ENCODE measurements around the gene POLK. TPM values are rescaled to one million over a fixed set of nuclear protein-coding genes. Genes with fewer than 3 reads are reported as not detected.

Gene POLK
- total and polyA plus RNA-seq, 2 donors (not counting 3 experiments of a cell fraction or from before 2014, with no cell fraction given), result 5.1 to 27.3 TPM

DNA sequence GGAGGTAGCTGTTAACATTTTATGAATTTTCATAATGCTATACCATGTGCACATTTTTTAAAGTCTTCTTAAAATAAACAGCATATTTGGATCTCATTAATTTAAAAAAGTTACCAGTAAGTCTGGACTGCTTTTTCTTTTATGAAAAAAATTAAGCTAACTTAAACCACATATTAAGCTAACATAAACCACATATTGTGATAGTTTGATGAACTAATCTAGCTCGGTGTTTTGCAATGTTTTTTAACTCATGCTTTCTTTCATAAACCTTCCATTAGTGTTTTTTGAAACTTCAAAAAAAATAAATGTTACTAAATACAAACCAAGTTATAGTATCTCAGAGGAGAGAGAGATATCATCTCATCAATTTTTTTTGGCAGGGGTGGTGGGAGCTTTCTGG is 26.5 kb downstream of the POLK start:
- ChIA-PET POLR2A (no interaction called here), CTCF (interaction anchor here (1.1 kb wide), 1 partner anchor 20 kb away, joined by 5 read pairs; no protein-coding TSS in a partner anchor)
- Histone ChIP-seq H2AFZ (ENCODE audit: low read depth, low read length) (no peak overlapping the region), H3K4me1 (ENCODE audit: control insufficient read depth, extremely low read depth, insufficient read depth, low read length) (no peaks in the 10 kb centered on the region), H3K4me3 (replicated peaks in 1 of 3; ENCODE audit: insufficient read depth in 1 of 3, low read depth in 1 of 3, low read length in 3 of 3) (no peak overlapping the region), H3K9me1 (replicated peaks; ENCODE audit: control insufficient read depth, extremely low read depth, insufficient read depth, low read length) (no peaks in the 10 kb centered on the region), H3K4me2 (ENCODE audit: insufficient read depth, low read length) (no peak overlapping the region), H3K27ac (ENCODE audit: insufficient read depth, low read depth, low read length) (no peak overlapping the region), H3K36me3 (ENCODE audit: control insufficient read depth in 2 of 2, extremely low read depth in 1 of 2, insufficient read depth in 2 of 2, low read length in 2 of 2) (no peaks in the 10 kb centered on the region), H4K20me1 (replicated peaks; ENCODE audit: control insufficient read depth, extremely low read depth, insufficient read depth, low read length) (no peaks in the 10 kb centered on the region), H3K9ac (replicated peaks; ENCODE audit: extremely low read depth, insufficient read depth, low read length) (no peak overlapping the region), H3K9me3 (replicated peaks; ENCODE audit: control insufficient read depth, insufficient read depth, low read length) (no peaks in the 10 kb centered on the region), H3K27me3 (ENCODE audit: control insufficient read depth in 2 of 2, insufficient read depth in 2 of 2, low read length in 2 of 2) (no peaks in the 10 kb centered on the region), H3K79me2 (ENCODE audit: control insufficient read depth, insufficient read depth, low read length) (peaks cover 41% of the 10 kb centered on the region)
- BruUV-seq (replicated peaks), result no TSS peak
- dilution Hi-C loops (cut with MboI; ENCODE audit: extremely low pct_ligation_motif_present, low sequenced_read_pairs) (no loop called here), intact Hi-C loops (cut with micrococcal nuclease) (no loop called here)
- TF ChIP-seq POLR2A (IDR thresholded peaks at IDR 0.05; ENCODE audit: low read depth, low read length) (no peak), MAX (IDR thresholded peaks at IDR 0.05; ENCODE audit: insufficient read depth, insufficient read length) (no peak), GATA2 (IDR thresholded peaks at IDR 0.05; ENCODE audit: insufficient read depth, insufficient read length, low read depth, low read length) (no peak), MYC (IDR thresholded peaks at IDR 0.05; ENCODE audit: low read depth, low read length) (no peak), POLR2AphosphoS5 (IDR thresholded peaks at IDR 0.05; ENCODE audit: insufficient read depth, low read depth, low read length) (no peak), JUN (IDR thresholded peaks at IDR 0.05; ENCODE audit: borderline replicate concordance, insufficient read depth, insufficient read length, low read depth) (no peak), FOS (IDR thresholded peaks at IDR 0.05; ENCODE audit: borderline replicate concordance, insufficient read depth, low read length) (no peak), EZH2 (IDR thresholded peaks at IDR 0.05; ENCODE audit: borderline replicate concordance, low read depth, low read length, severe bottlenecking) (no peak), CTCF (IDR thresholded peaks at IDR 0.05; ENCODE audit: extremely low read depth in 1 of 2, insufficient read depth in 1 of 2, low read depth in 1 of 2, low read length in 2 of 2) (no peak)
- FAIRE-seq (peak; percentile 68), DNase-seq (ENCODE audit: low read depth, low spot score) (no peak)

Data from endothelial cell of umbilical vein (primary cell).